Naive B cell (primary cell): Measurements from ENCODE around the gene BLMH. TPM values are rescaled to one million over a fixed set of nuclear protein-coding genes. Genes with fewer than 3 reads are reported as not detected.

Experiments used
- ATAC-seq, 2 donors: fragments of 150-1000 bp; cut with Tn5 transposase; 2 replicates each; pipeline ENCODE4 v1.10.0; 2021; ENCODE audit warnings: low read depth in 2 of 2, mild to moderate bottlenecking in 2 of 2, moderate library complexity in 2 of 2
- DNase-seq: peaks from one replicate; pipeline ENCODE4 v3.0.0; 2022
- H3K27ac Mint-ChIP-seq, 6 donors: one replicate each; pipeline ENCODE4 v1.8.0; 2020 to 2022; ENCODE audit warnings: mild to moderate bottlenecking in 6 of 6, mixed read lengths in 6 of 6, moderate library complexity in 5 of 6, inconsistent platforms in 2 of 6
- H3K27me3 Mint-ChIP-seq, 3 donors: one replicate each; pipeline ENCODE4 v1.8.0; 2021 to 2022; ENCODE audit warnings: mixed read lengths in 3 of 3, mild to moderate bottlenecking in 1 of 3
- H3K36me3 Mint-ChIP-seq, 2 donors: one replicate each; pipeline ENCODE4 v1.8.0; 2020 to 2022; ENCODE audit warnings: mixed read lengths in 2 of 2, inconsistent platforms in 1 of 2, mild to moderate bottlenecking in 1 of 2
- H3K4me1 Mint-ChIP-seq, 3 donors: one replicate each; pipeline ENCODE4 v1.8.0; 2020 to 2022; ENCODE audit warnings: mixed read lengths in 3 of 3, inconsistent platforms in 1 of 3, mild to moderate bottlenecking in 1 of 3, moderate library complexity in 1 of 3
- H3K4me3 Mint-ChIP-seq, 8 donors: one replicate each; pipeline ENCODE4 v1.8.0; 2020 to 2022; ENCODE audit warnings: mild to moderate bottlenecking in 8 of 8, mixed read lengths in 8 of 8, moderate library complexity in 8 of 8, inconsistent platforms in 2 of 8
- H3K9me3 Mint-ChIP-seq, 7 donors: one replicate each; pipeline ENCODE4 v1.8.0; 2020 to 2022; ENCODE audit warnings: mixed read lengths in 7 of 7, mild to moderate bottlenecking in 5 of 7, inconsistent platforms in 2 of 7, moderate library complexity in 1 of 7
- polyA plus RNA-seq, 6 donors: library from polyadenylated mRNA; unstranded; fragments of 300-500 nt; fragmentation: Illumina TruSeq; gene quantifications; one replicate each; pipeline ENCODE4 v1.2.3, GENCODE V29; 2021; ENCODE audit warnings: low read depth in 6 of 6

The BLMH gene
- polyA plus RNA-seq, 6 donors from 2014 or later: 3.8 to 9.1 (median 5.3) TPM; not detected in 1

GRCh38 chr17:30297715-30298114, 6.0 kb upstream of the BLMH start:
- H3K36me3 Mint-ChIP-seq: no peaks in the 10 kb centered on the region
- H3K27me3 Mint-ChIP-seq: no peaks in the 10 kb centered on the region
- H3K4me1 Mint-ChIP-seq: peaks cover 6 to 10% (median 8%) of the 10 kb centered on the region in 3 donors
- no peak overlapping the region for H3K4me3 Mint-ChIP-seq
- ATAC-seq (no peak), DNase-seq (no peak)
- H3K9me3 Mint-ChIP-seq: peaks cover 0 to 2% (median 0%) of the 10 kb centered on the region in 7 donors
- H3K27ac Mint-ChIP-seq: no peak overlapping the region

GRCh38 chr17:30296499-30297080, 4.8 kb upstream of the BLMH start:
- H3K27me3 Mint-ChIP-seq: no peaks in the 10 kb centered on the region
- no peak for DNase-seq
- H3K9me3 Mint-ChIP-seq: peaks cover 0 to 2% (median 0%) of the 10 kb centered on the region in 7 donors
- no peak overlapping the region for H3K27ac Mint-ChIP-seq
- H3K4me3 Mint-ChIP-seq: no peak overlapping the region
- H3K4me1 Mint-ChIP-seq: peaks cover 6 to 13% (median 10%) of the 10 kb centered on the region in 3 donors
- ATAC-seq: no peak
- no peaks in the 10 kb centered on the region for H3K36me3 Mint-ChIP-seq

- H3K36me3 Mint-ChIP-seq: no peaks in the 10 kb centered on the region
- DNase-seq: no peak
- peaks cover 0 to 3% (median 0%) of the 10 kb centered on the region in 3 donors for H3K27me3 Mint-ChIP-seq
- peaks cover 5 to 18% (median 14%) of the 10 kb centered on the region in 3 donors for H3K4me1 Mint-ChIP-seq
- H3K4me3 Mint-ChIP-seq: peak overlapping the region in 3 of 8 donors; percentile 72 to 82 (median 81)
- ATAC-seq: peak in 1 of 2 donors; percentile 10
- H3K27ac Mint-ChIP-seq: no peak overlapping the region
- H3K9me3 Mint-ChIP-seq: peaks cover 0 to 2% (median 0%) of the 10 kb centered on the region in 7 donors
These were observed 628 bp upstream of the BLMH start for GRCh38 chr17:30292286-30292858.

- Mint-ChIP-seq H3K9me3 (no peaks in the 10 kb centered on the region), H3K4me3 (peak overlapping the region in 6 of 8 donors; percentile 85 to 96 (median 93)), H3K27me3 (peaks cover 0 to 3% (median 0%) of the 10 kb centered on the region in 3 donors), H3K36me3 (peaks cover 0 to 3% of the 10 kb centered on the region in 2 donors), H3K27ac (peak overlapping the region in 2 of 6 donors; percentile 70 to 74), H3K4me1 (peaks cover 5 to 18% (median 14%) of the 10 kb centered on the region in 3 donors)
- DNase-seq: no peak
- ATAC-seq: peak; percentile 27 to 31
These were observed 825 bp downstream of the BLMH start for GRCh38 chr17:30290696-30291542.

GRCh38 chr17:30290077-30290476, 1.7 kb downstream of the BLMH start:
- Mint-ChIP-seq H3K4me3 (peak overlapping the region in 2 of 8 donors; percentile 94 to 96), H3K27me3 (peaks cover 0 to 3% (median 0%) of the 10 kb centered on the region in 3 donors), H3K9me3 (no peaks in the 10 kb centered on the region), H3K36me3 (peaks cover 0 to 4% of the 10 kb centered on the region in 2 donors), H3K27ac (no peak overlapping the region), H3K4me1 (peaks cover 5 to 18% (median 14%) of the 10 kb centered on the region in 3 donors)
- DNase-seq (no peak), ATAC-seq (no peak)

- Mint-ChIP-seq H3K27ac (no peak overlapping the region), H3K4me3 (no peak overlapping the region), H3K4me1 (peaks cover 0 to 4% (median 0%) of the 10 kb centered on the region in 3 donors), H3K27me3 (no peaks in the 10 kb centered on the region), H3K9me3 (no peaks in the 10 kb centered on the region), H3K36me3 (peaks cover 5 to 17% of the 10 kb centered on the region in 2 donors)
- ATAC-seq: no peak
- no peak for DNase-seq
These were observed 12.6 kb downstream of the BLMH start for GRCh38 chr17:30279156-30279555.

GRCh38 chr17:30278032-30278431, 13.7 kb downstream of the BLMH start:
- peaks cover 0 to 4% (median 0%) of the 10 kb centered on the region in 3 donors for H3K4me1 Mint-ChIP-seq
- ATAC-seq: peak; percentile 41 to 53
- H3K27ac Mint-ChIP-seq: no peak overlapping the region
- no peak overlapping the region for H3K4me3 Mint-ChIP-seq
- DNase-seq: peak; percentile 20
- no peaks in the 10 kb centered on the region for H3K9me3 Mint-ChIP-seq
- H3K36me3 Mint-ChIP-seq: peaks cover 15 to 17% of the 10 kb centered on the region in 2 donors
- no peaks in the 10 kb centered on the region for H3K27me3 Mint-ChIP-seq

GRCh38 chr17:30275911-30276310, 15.8 kb downstream of the BLMH start:
- ATAC-seq (no peak), DNase-seq (no peak)
- H3K36me3 Mint-ChIP-seq: peaks cover 25 to 28% of the 10 kb centered on the region in 2 donors
- H3K27ac Mint-ChIP-seq: no peak overlapping the region
- no peaks in the 10 kb centered on the region for H3K9me3 Mint-ChIP-seq
- peaks cover 0 to 4% (median 0%) of the 10 kb centered on the region in 3 donors for H3K4me1 Mint-ChIP-seq
- no peak overlapping the region for H3K4me3 Mint-ChIP-seq
- no peaks in the 10 kb centered on the region for H3K27me3 Mint-ChIP-seq

- H3K4me3 Mint-ChIP-seq: no peak overlapping the region
- no peaks in the 10 kb centered on the region for H3K27me3 Mint-ChIP-seq
- peaks cover 17 to 30% of the 10 kb centered on the region in 2 donors for H3K36me3 Mint-ChIP-seq
- peak overlapping the region in 1 of 6 donors; percentile 79 for H3K27ac Mint-ChIP-seq
- ATAC-seq: no peak
- H3K4me1 Mint-ChIP-seq: peaks cover 0 to 4% (median 0%) of the 10 kb centered on the region in 3 donors
- no peaks in the 10 kb centered on the region for H3K9me3 Mint-ChIP-seq
- DNase-seq: no peak
These were observed 16.9 kb downstream of the BLMH start for GRCh38 chr17:30274887-30275286.

- ATAC-seq (no peak), DNase-seq (no peak)
- Mint-ChIP-seq H3K4me3 (no peak overlapping the region), H3K27ac (no peak overlapping the region), H3K4me1 (peaks cover 0 to 4% (median 0%) of the 10 kb centered on the region in 3 donors), H3K9me3 (no peaks in the 10 kb centered on the region), H3K36me3 (peaks cover 16 to 35% of the 10 kb centered on the region in 2 donors), H3K27me3 (no peaks in the 10 kb centered on the region)
These were observed 18.4 kb downstream of the BLMH start for GRCh38 chr17:30273373-30273772.

GRCh38 chr17:30271102-30271501, 20.6 kb downstream of the BLMH start:
- H3K9me3 Mint-ChIP-seq: no peaks in the 10 kb centered on the region
- peaks cover 25 to 46% of the 10 kb centered on the region in 2 donors for H3K36me3 Mint-ChIP-seq
- no peaks in the 10 kb centered on the region for H3K27me3 Mint-ChIP-seq
- DNase-seq: no peak
- H3K4me1 Mint-ChIP-seq: peaks cover 0 to 4% (median 0%) of the 10 kb centered on the region in 3 donors
- no peak for ATAC-seq
- H3K4me3 Mint-ChIP-seq: no peak overlapping the region
- H3K27ac Mint-ChIP-seq: no peak overlapping the region

GRCh38 chr17:30267625-30268024, 24.1 kb downstream of the BLMH start:
- Mint-ChIP-seq H3K9me3 (no peaks in the 10 kb centered on the region), H3K27me3 (no peaks in the 10 kb centered on the region), H3K36me3 (peaks cover 21 to 48% of the 10 kb centered on the region in 2 donors), H3K27ac (no peak overlapping the region), H3K4me1 (no peaks in the 10 kb centered on the region), H3K4me3 (no peak overlapping the region)
- no peak for DNase-seq
- no peak for ATAC-seq

GRCh38 chr17:30263552-30264333, 28.0 kb downstream of the BLMH start:
- Mint-ChIP-seq H3K9me3 (no peaks in the 10 kb centered on the region), H3K36me3 (peaks cover 18 to 24% of the 10 kb centered on the region in 2 donors), H3K4me1 (no peaks in the 10 kb centered on the region), H3K4me3 (no peak overlapping the region), H3K27ac (no peak overlapping the region), H3K27me3 (no peaks in the 10 kb centered on the region)
- ATAC-seq (no peak), DNase-seq (no peak)
